ENCODE results near the gene TERT. TPM values are rescaled to one million over a fixed set of nuclear protein-coding genes. Genes with fewer than 3 reads are reported as not detected.

Gene TERT
- total RNA-seq, 2 experiments from 2014 or later, result 0.55 to 0.84 TPM

- H3K27me3 ChIP-seq (ENCODE audit: control insufficient read depth in 1 of 2, insufficient read depth in 2 of 2, low read length in 2 of 2), result peaks cover 0 to 2% of the 10 kb centered on the region in 2 experiments
- no peak overlapping the region for H3K27ac ChIP-seq (ENCODE audit: low read depth in 1 of 2, low read length in 2 of 2)
- no peak for ATAC-seq (ENCODE audit: poor library complexity)
- Mint-ChIP-seq H3K9me3 (no peaks in the 10 kb centered on the region), H3K36me3 (ENCODE audit: low read depth) (no peaks in the 10 kb centered on the region), H3K27ac (no peak overlapping the region), H3K4me1 (ENCODE audit: low read depth) (peaks cover 11% of the 10 kb centered on the region), H3K4me3 (no peak overlapping the region), H3K27me3 (peaks cover 6% of the 10 kb centered on the region)
- TF ChIP-seq CTCF (IDR thresholded peaks at IDR 0.05), result no peak
- H3K36me3 ChIP-seq (ENCODE audit: insufficient read depth, low read length), result no peaks in the 10 kb centered on the region
- ChIA-PET POLR2A (no interaction called here), CTCF (no interaction called here)
- no peak for DNase-seq
- no peaks in the 10 kb centered on the region for H3K4me1 ChIP-seq (ENCODE audit: insufficient read depth, low read length)
- intact Hi-C loops (cut with DNase I, micrococcal nuclease), result no loop called here
- no peaks in the 10 kb centered on the region for H3K9me3 ChIP-seq (ENCODE audit: control insufficient read depth in 1 of 2, insufficient read depth in 1 of 2, low read length in 2 of 2)
- no peak overlapping the region for H3K4me3 ChIP-seq (ENCODE audit: low read length)
Observed at GRCh38 chr5:1224631-1225030, 70.2 kb downstream of the TERT start.

GRCh38 chr5:1223278-1223670 is 71.6 kb downstream of the TERT start:
- POLR2A ChIA-PET, result no interaction called here
- Histone ChIP-seq H3K4me1 (ENCODE audit: insufficient read depth, low read length) (no peaks in the 10 kb centered on the region), H3K36me3 (ENCODE audit: insufficient read depth, low read length) (no peaks in the 10 kb centered on the region), H3K27ac (ENCODE audit: low read depth in 1 of 2, low read length in 2 of 2) (no peak overlapping the region), H3K9me3 (ENCODE audit: control insufficient read depth in 1 of 2, insufficient read depth in 1 of 2, low read length in 2 of 2) (no peaks in the 10 kb centered on the region), H3K27me3 (ENCODE audit: control insufficient read depth in 1 of 2, insufficient read depth in 2 of 2, low read length in 2 of 2) (no peaks in the 10 kb centered on the region), H3K4me3 (ENCODE audit: low read length) (no peak overlapping the region)
- CTCF ChIA-PET, result no interaction called here
- DNase-seq, result no peak
- H3K9me3 Mint-ChIP-seq, result no peaks in the 10 kb centered on the region
- ATAC-seq (ENCODE audit: poor library complexity), result no peak
- intact Hi-C loops (cut with DNase I, micrococcal nuclease), result no loop called here
- no peak overlapping the region for H3K27ac Mint-ChIP-seq
- H3K4me1 Mint-ChIP-seq (ENCODE audit: low read depth), result peaks cover 6% of the 10 kb centered on the region
- H3K27me3 Mint-ChIP-seq, result no peaks in the 10 kb centered on the region
- no peak overlapping the region for H3K4me3 Mint-ChIP-seq
- TF ChIP-seq CTCF (IDR thresholded peaks at IDR 0.05), result no peak
- H3K36me3 Mint-ChIP-seq (ENCODE audit: low read depth), result no peaks in the 10 kb centered on the region

- Histone ChIP-seq H3K27me3 (ENCODE audit: control insufficient read depth in 1 of 2, insufficient read depth in 2 of 2, low read length in 2 of 2) (no peaks in the 10 kb centered on the region), H3K4me3 (ENCODE audit: low read length) (no peak overlapping the region), H3K36me3 (ENCODE audit: insufficient read depth, low read length) (no peaks in the 10 kb centered on the region), H3K27ac (ENCODE audit: low read depth in 1 of 2, low read length in 2 of 2) (no peak overlapping the region), H3K4me1 (ENCODE audit: insufficient read depth, low read length) (no peaks in the 10 kb centered on the region), H3K9me3 (ENCODE audit: control insufficient read depth in 1 of 2, insufficient read depth in 1 of 2, low read length in 2 of 2) (no peaks in the 10 kb centered on the region)
- Mint-ChIP-seq H3K27ac (no peak overlapping the region), H3K4me3 (no peak overlapping the region), H3K27me3 (no peaks in the 10 kb centered on the region), H3K9me3 (no peaks in the 10 kb centered on the region), H3K4me1 (ENCODE audit: low read depth) (peaks cover 4% of the 10 kb centered on the region), H3K36me3 (ENCODE audit: low read depth) (no peaks in the 10 kb centered on the region)
- ChIA-PET CTCF (no interaction called here), POLR2A (no interaction called here)
- DNase-seq (no peak), ATAC-seq (ENCODE audit: poor library complexity) (no peak)
- no peak for TF ChIP-seq CTCF (IDR thresholded peaks at IDR 0.05)
- intact Hi-C loops (cut with DNase I, micrococcal nuclease), result no loop called here
Observed at GRCh38 chr5:1222621-1223277, 72.1 kb downstream of the TERT start.

All from CD4-positive, alpha-beta T cell (primary cell).